Liver (tissue), 3 donors: ENCODE results near the gene OGA.

Experiments
- EGR1 ChIP-seq, 2 donors: IDR thresholded peaks; 2 replicates each; pipeline ENCODE4 v1.6.1; 2016 to 2018; ENCODE audit warnings: antibody characterized with exemption in 2 of 2, low read depth in 2 of 2
- HNF4A ChIP-seq, 2 donors: conservative IDR thresholded peaks; 2 replicates each; pipeline ENCODE4 v1.6.1; 2016; ENCODE audit warnings: antibody characterized with exemption in 2 of 2, mild to moderate bottlenecking in 2 of 2
- RAD21 ChIP-seq, 2 donors: IDR thresholded peaks; 2 replicates each; pipeline ENCODE4 v1.6.1; 2016; ENCODE audit warnings: antibody characterized with exemption in 2 of 2, mild to moderate bottlenecking in 2 of 2
- REST ChIP-seq: IDR thresholded peaks from 2 replicates; pipeline ENCODE4 v1.6.1; 2016; ENCODE audit warnings: antibody characterized with exemption, mild to moderate bottlenecking
- SP1 ChIP-seq: IDR thresholded peaks from 2 replicates; pipeline ENCODE4 v1.6.1; 2018; ENCODE audit warnings: antibody characterized with exemption, mild to moderate bottlenecking
- TAF1 ChIP-seq: conservative IDR thresholded peaks from 2 replicates; pipeline ENCODE4 v1.6.1; 2016; ENCODE audit warnings: antibody characterized with exemption, mild to moderate bottlenecking
- YY1 ChIP-seq: IDR thresholded peaks from 2 replicates; pipeline ENCODE4 v1.6.1; 2016; ENCODE audit warnings: antibody characterized with exemption, mild to moderate bottlenecking
- TF ChIP-seq, protein P1 (sequence below): fragments of 150-350 bp; IDR thresholded peaks from 2 replicates; pipeline ENCODE4 v1.5.1; 2017; ENCODE audit warnings: improper control_type of control experiment, low read depth, low read length; ENCODE audit not compliant: missing input control
- TF ChIP-seq, protein P2 (sequence below): IDR thresholded peaks from 2 replicates; pipeline ENCODE4 v1.6.1; 2016; ENCODE audit warnings: antibody characterized with exemption
- TF ChIP-seq, protein P3 (sequence below): IDR thresholded peaks from 2 replicates; pipeline ENCODE4 v1.6.1; 2016; ENCODE audit warnings: antibody characterized with exemption
- donor health status: healthy.
- donor health status: healthy.

DNA sequence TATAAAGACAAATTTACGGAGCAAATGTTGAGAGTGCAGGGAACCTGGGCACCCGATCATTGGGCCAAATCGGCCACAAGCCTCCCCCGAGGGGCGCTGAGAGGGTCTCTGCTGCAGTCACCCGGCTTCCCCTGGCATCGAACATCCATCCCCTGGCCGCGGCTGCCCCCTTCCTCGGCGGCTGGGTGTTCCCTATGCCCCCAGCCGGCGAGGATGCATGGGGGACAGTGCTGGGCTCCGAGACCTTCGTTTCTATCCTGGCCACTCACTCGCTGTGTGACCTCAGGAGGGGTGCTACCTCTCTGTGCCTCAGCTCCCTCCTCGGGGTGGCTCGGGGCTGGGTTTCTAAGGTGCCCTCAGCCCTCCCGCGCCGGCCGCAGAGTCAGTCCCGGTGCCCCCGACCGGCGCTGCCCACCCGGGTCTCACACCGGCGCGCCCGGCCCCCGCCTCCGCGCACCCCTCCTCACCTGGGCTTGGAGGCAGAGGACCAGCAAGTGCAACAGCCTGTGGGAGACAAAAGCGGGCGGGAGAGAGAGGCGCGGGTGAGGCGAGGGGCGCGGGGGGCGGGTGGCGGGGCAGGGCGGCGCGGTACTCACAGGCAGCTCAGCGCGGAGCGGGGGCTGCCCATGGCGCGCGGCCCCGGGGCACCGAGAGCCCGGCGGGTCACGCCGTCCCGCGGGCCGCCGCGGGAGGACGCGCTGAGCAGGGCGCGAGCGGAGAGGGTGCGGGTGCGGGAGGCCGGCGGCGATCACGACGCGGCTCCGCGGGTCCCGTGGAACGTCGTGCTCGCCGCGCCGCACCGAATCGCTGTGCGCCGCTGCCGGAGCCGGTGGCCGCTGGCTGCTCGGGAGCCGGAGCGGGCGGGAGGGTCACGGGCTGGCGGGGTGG lies 42.7 kb downstream of the OGA start, which contains the start of gene FGF8:
- TF ChIP-seq, protein P1, sequence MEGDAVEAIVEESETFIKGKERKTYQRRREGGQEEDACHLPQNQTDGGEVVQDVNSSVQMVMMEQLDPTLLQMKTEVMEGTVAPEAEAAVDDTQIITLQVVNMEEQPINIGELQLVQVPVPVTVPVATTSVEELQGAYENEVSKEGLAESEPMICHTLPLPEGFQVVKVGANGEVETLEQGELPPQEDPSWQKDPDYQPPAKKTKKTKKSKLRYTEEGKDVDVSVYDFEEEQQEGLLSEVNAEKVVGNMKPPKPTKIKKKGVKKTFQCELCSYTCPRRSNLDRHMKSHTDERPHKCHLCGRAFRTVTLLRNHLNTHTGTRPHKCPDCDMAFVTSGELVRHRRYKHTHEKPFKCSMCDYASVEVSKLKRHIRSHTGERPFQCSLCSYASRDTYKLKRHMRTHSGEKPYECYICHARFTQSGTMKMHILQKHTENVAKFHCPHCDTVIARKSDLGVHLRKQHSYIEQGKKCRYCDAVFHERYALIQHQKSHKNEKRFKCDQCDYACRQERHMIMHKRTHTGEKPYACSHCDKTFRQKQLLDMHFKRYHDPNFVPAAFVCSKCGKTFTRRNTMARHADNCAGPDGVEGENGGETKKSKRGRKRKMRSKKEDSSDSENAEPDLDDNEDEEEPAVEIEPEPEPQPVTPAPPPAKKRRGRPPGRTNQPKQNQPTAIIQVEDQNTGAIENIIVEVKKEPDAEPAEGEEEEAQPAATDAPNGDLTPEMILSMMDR = no peak
- no peak for TF ChIP-seq REST
- no peak for TF ChIP-seq SP1
- no peak for TF ChIP-seq YY1
- TF ChIP-seq, protein P2, sequence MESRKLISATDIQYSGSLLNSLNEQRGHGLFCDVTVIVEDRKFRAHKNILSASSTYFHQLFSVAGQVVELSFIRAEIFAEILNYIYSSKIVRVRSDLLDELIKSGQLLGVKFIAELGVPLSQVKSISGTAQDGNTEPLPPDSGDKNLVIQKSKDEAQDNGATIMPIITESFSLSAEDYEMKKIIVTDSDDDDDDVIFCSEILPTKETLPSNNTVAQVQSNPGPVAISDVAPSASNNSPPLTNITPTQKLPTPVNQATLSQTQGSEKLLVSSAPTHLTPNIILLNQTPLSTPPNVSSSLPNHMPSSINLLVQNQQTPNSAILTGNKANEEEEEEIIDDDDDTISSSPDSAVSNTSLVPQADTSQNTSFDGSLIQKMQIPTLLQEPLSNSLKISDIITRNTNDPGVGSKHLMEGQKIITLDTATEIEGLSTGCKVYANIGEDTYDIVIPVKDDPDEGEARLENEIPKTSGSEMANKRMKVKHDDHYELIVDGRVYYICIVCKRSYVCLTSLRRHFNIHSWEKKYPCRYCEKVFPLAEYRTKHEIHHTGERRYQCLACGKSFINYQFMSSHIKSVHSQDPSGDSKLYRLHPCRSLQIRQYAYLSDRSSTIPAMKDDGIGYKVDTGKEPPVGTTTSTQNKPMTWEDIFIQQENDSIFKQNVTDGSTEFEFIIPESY = no peak
- TF ChIP-seq HNF4A (conservative IDR thresholded peaks at IDR 0.05) = no peak
- no peak for TF ChIP-seq EGR1 (IDR thresholded peaks at IDR 0.05; ENCODE audit: low read depth in 2 of 2)
- TF ChIP-seq, protein P3, sequence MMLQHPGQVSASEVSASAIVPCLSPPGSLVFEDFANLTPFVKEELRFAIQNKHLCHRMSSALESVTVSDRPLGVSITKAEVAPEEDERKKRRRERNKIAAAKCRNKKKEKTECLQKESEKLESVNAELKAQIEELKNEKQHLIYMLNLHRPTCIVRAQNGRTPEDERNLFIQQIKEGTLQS = no peak
- no peak for TF ChIP-seq TAF1
- no peak for TF ChIP-seq RAD21 (IDR thresholded peaks at IDR 0.05)
